GM12891 (cell line): ENCODE results near the gene DYNC1I1.

Experiments
- PAX5 ChIP-seq: IDR thresholded peaks from 2 replicates; pipeline ENCODE4 v1.6.1; 2011; ENCODE audit warnings: low read length, moderate library complexity, mild to moderate bottlenecking; ENCODE audit not compliant: insufficient read depth, severe bottlenecking
- POLR2A ChIP-seq: IDR thresholded peaks from 2 replicates; pipeline ENCODE4 v1.6.1; 2011; ENCODE audit warnings: low read depth, low read length, control low read depth
- POLR2AphosphoS5 ChIP-seq: IDR thresholded peaks from 2 replicates; pipeline ENCODE4 v1.6.1; 2011; ENCODE audit warnings: low read depth, low read length, control low read depth
- POU2F2 ChIP-seq: IDR thresholded peaks from 2 replicates; pipeline ENCODE4 v1.6.1; 2011; ENCODE audit warnings: low read depth, mild to moderate bottlenecking, control low read depth, low read length, moderate library complexity
- SPI1 ChIP-seq: IDR thresholded peaks from 2 replicates; pipeline ENCODE4 v1.6.1; 2011; ENCODE audit warnings: low read depth, low read length, control low read depth
- TAF1 ChIP-seq: IDR thresholded peaks from 2 replicates; pipeline ENCODE4 v1.6.1; 2011; ENCODE audit warnings: low read depth, low read length, control low read depth

DNA sequence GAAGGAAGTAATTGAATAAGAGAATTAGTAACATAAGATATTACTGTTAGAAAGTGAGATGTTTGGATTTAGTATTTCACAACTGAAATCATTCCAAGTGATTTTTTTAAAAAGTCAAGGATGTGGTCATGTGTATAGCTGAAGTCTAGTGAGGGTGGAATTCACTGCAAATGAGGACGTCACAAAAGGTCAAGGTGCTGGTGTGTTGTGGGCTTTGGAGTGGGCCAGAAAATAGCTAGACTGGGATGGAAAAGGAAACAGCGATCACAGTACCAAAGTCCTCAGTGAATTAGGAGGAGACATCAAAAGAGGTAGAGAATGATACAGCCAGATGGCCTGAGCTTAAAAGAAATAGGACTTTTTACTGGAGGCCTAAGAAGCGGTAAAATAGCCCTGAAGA lies 272.8 kb downstream of the DYNC1I1 start:
- TF ChIP-seq POLR2A = no peak
- no peak for TF ChIP-seq POLR2AphosphoS5
- TF ChIP-seq TAF1 = no peak
- TF ChIP-seq PAX5 = no peak
- TF ChIP-seq SPI1 = no peak
- TF ChIP-seq POU2F2 = no peak
